ENCODE results near the gene USH1C. TPM values are rescaled to one million over a fixed set of nuclear protein-coding genes. Genes with fewer than 3 reads are reported as not detected.
A peak's percentile ranks its signal among the peaks of the same experiment; 100 is the strongest.

Gene USH1C
- total RNA-seq, 2 experiments from 2014 or later = not detected

- no peaks in the 10 kb centered on the region for H3K4me1 Mint-ChIP-seq
- H3K27me3 Mint-ChIP-seq = no peaks in the 10 kb centered on the region
- ChIA-PET POLR2A (interaction anchor here (0.6 kb wide), 1 partner anchor 737 kb away, joined by 3 read pairs; no protein-coding TSS in a partner anchor), CTCF (interaction anchor here (0.7 kb wide), 1 partner anchor 100 kb away, joined by 3 read pairs; no protein-coding TSS in a partner anchor)
- H3K36me3 Mint-ChIP-seq (ENCODE audit: low read depth) = no peaks in the 10 kb centered on the region
- DNase-seq (peak; percentile 46), ATAC-seq (no peak)
- no peak overlapping the region for H3K27ac Mint-ChIP-seq
- intact Hi-C loops (cut with DNase I, micrococcal nuclease) = no loop called here
- no peak overlapping the region for H3K4me3 Mint-ChIP-seq
- no peaks in the 10 kb centered on the region for H3K9me3 Mint-ChIP-seq (ENCODE audit: low read depth)
These were observed 20.4 kb upstream of the USH1C start for GRCh38 chr11:17564687-17565042.

GRCh38 chr11:17563961-17564686 lies 19.9 kb upstream of the USH1C start:
- no peak for DNase-seq
- Mint-ChIP-seq H3K4me1 (no peaks in the 10 kb centered on the region), H3K9me3 (ENCODE audit: low read depth) (no peaks in the 10 kb centered on the region), H3K27ac (no peak overlapping the region), H3K27me3 (no peaks in the 10 kb centered on the region), H3K36me3 (ENCODE audit: low read depth) (no peaks in the 10 kb centered on the region), H3K4me3 (no peak overlapping the region)
- no peak for ATAC-seq
- intact Hi-C loops (cut with DNase I, micrococcal nuclease) = no loop called here
- CTCF ChIA-PET = interaction anchor here (0.6 to 1.1 kb wide), 3 partner anchors 20 to 100 kb away, joined by 3 read pairs; partner anchors contain the start of gene USH1C
- POLR2A ChIA-PET = interaction anchor here (0.6 kb wide), 1 partner anchor 737 kb away, joined by 3 read pairs; no protein-coding TSS in a partner anchor

GRCh38 chr11:17563231-17563646 lies 19.0 kb upstream of the USH1C start:
- CTCF ChIA-PET = interaction anchor here (1.1 kb wide), 1 partner anchor 19 kb away, joined by 3 read pairs; the partner anchor contains the start of gene USH1C
- H3K9me3 Mint-ChIP-seq (ENCODE audit: low read depth) = no peaks in the 10 kb centered on the region
- ATAC-seq = no peak

GRCh38 chr11:17561526-17561925 lies 17.3 kb upstream of the USH1C start:
- Mint-ChIP-seq H3K27me3 (peaks cover 2% of the 10 kb centered on the region), H3K4me3 (no peak overlapping the region), H3K27ac (no peak overlapping the region), H3K36me3 (ENCODE audit: low read depth) (no peaks in the 10 kb centered on the region), H3K9me3 (ENCODE audit: low read depth) (no peaks in the 10 kb centered on the region), H3K4me1 (no peaks in the 10 kb centered on the region)
- DNase-seq = no peak
- ChIA-PET CTCF (interaction anchor here (1.3 kb wide), 1 partner anchor 33 kb away, joined by 4 read pairs; no protein-coding TSS in a partner anchor), POLR2A (no interaction called here)
- intact Hi-C loops (cut with DNase I, micrococcal nuclease) = no loop called here
- no peak for ATAC-seq

More at GRCh38 chr11:17563231-17563646, 19.0 kb upstream of the USH1C start:
- Mint-ChIP-seq H3K27me3 (peaks cover 1% of the 10 kb centered on the region), H3K4me1 (no peaks in the 10 kb centered on the region), H3K4me3 (no peak overlapping the region), H3K36me3 (ENCODE audit: low read depth) (no peaks in the 10 kb centered on the region), H3K27ac (no peak overlapping the region)
- no peak for DNase-seq
- intact Hi-C loops (cut with DNase I, micrococcal nuclease) = no loop called here
- POLR2A ChIA-PET = no interaction called here

- Mint-ChIP-seq H3K27ac (no peak overlapping the region), H3K4me3 (no peak overlapping the region), H3K9me3 (ENCODE audit: low read depth) (no peaks in the 10 kb centered on the region), H3K36me3 (ENCODE audit: low read depth) (no peaks in the 10 kb centered on the region), H3K4me1 (no peaks in the 10 kb centered on the region), H3K27me3 (peaks cover 4% of the 10 kb centered on the region)
- DNase-seq (no peak), ATAC-seq (no peak)
- POLR2A ChIA-PET = no interaction called here
- intact Hi-C loops (cut with DNase I, micrococcal nuclease) = no loop called here
- CTCF ChIA-PET = interaction anchor here (1.3 kb wide), 1 partner anchor 33 kb away, joined by 4 read pairs; no protein-coding TSS in a partner anchor
These were observed 16.8 kb upstream of the USH1C start for GRCh38 chr11:17561111-17561415.

GRCh38 chr11:17560281-17561110 lies 16.3 kb upstream of the USH1C start:
- ChIA-PET POLR2A (no interaction called here), CTCF (interaction anchor here (1.3 kb wide), 1 partner anchor 32 kb away, joined by 4 read pairs; no protein-coding TSS in a partner anchor)
- Mint-ChIP-seq H3K4me3 (no peak overlapping the region), H3K27ac (no peak overlapping the region), H3K9me3 (ENCODE audit: low read depth) (no peaks in the 10 kb centered on the region), H3K4me1 (no peaks in the 10 kb centered on the region), H3K27me3 (peaks cover 4% of the 10 kb centered on the region), H3K36me3 (ENCODE audit: low read depth) (no peaks in the 10 kb centered on the region)
- intact Hi-C loops (cut with DNase I, micrococcal nuclease) = no loop called here
- ATAC-seq = no peak
- DNase-seq = no peak

- DNase-seq (no peak), ATAC-seq (no peak)
- Mint-ChIP-seq H3K27ac (no peak overlapping the region), H3K4me1 (no peaks in the 10 kb centered on the region), H3K27me3 (peaks cover 4% of the 10 kb centered on the region), H3K4me3 (no peak overlapping the region), H3K9me3 (ENCODE audit: low read depth) (no peaks in the 10 kb centered on the region), H3K36me3 (ENCODE audit: low read depth) (no peaks in the 10 kb centered on the region)
- intact Hi-C loops (cut with DNase I, micrococcal nuclease) = no loop called here
- ChIA-PET CTCF (no interaction called here), POLR2A (no interaction called here)
These were observed 15.3 kb upstream of the USH1C start for GRCh38 chr11:17559341-17560087.

- H3K4me3 Mint-ChIP-seq = no peak overlapping the region
- no peaks in the 10 kb centered on the region for H3K36me3 Mint-ChIP-seq (ENCODE audit: low read depth)
- ChIA-PET CTCF (interaction anchor here (1.4 kb wide), 1 partner anchor 10 kb away, joined by 3 read pairs; no protein-coding TSS in a partner anchor), POLR2A (no interaction called here)
- ATAC-seq (no peak), DNase-seq (no peak)
- no peaks in the 10 kb centered on the region for H3K9me3 Mint-ChIP-seq (ENCODE audit: low read depth)
- no peaks in the 10 kb centered on the region for H3K4me1 Mint-ChIP-seq
- intact Hi-C loops (cut with DNase I, micrococcal nuclease) = no loop called here
- no peak overlapping the region for H3K27ac Mint-ChIP-seq
- peaks cover 4% of the 10 kb centered on the region for H3K27me3 Mint-ChIP-seq
These were observed 14.7 kb upstream of the USH1C start for GRCh38 chr11:17558916-17559315.

GRCh38 chr11:17558025-17558780 lies 14.0 kb upstream of the USH1C start:
- Mint-ChIP-seq H3K27ac (no peak overlapping the region), H3K4me1 (no peaks in the 10 kb centered on the region), H3K4me3 (no peak overlapping the region), H3K27me3 (peaks cover 4% of the 10 kb centered on the region), H3K36me3 (ENCODE audit: low read depth) (no peaks in the 10 kb centered on the region), H3K9me3 (ENCODE audit: low read depth) (no peaks in the 10 kb centered on the region)
- ATAC-seq = no peak
- DNase-seq = no peak
- intact Hi-C loops (cut with DNase I, micrococcal nuclease) = no loop called here
- CTCF ChIA-PET = interaction anchor here (1.4 kb wide), 1 partner anchor 9 kb away, joined by 3 read pairs; no protein-coding TSS in a partner anchor
- POLR2A ChIA-PET = no interaction called here

GRCh38 chr11:17556999-17557398 lies 12.8 kb upstream of the USH1C start:
- DNase-seq (no peak), ATAC-seq (no peak)
- POLR2A ChIA-PET = no interaction called here
- H3K4me3 Mint-ChIP-seq = no peak overlapping the region
- H3K27me3 Mint-ChIP-seq = peaks cover 4% of the 10 kb centered on the region
- no peaks in the 10 kb centered on the region for H3K4me1 Mint-ChIP-seq
- H3K36me3 Mint-ChIP-seq (ENCODE audit: low read depth) = no peaks in the 10 kb centered on the region
- CTCF ChIA-PET = no interaction called here
- no peaks in the 10 kb centered on the region for H3K9me3 Mint-ChIP-seq (ENCODE audit: low read depth)
- intact Hi-C loops (cut with DNase I, micrococcal nuclease) = no loop called here
- H3K27ac Mint-ChIP-seq = no peak overlapping the region

- Mint-ChIP-seq H3K27me3 (peaks cover 4% of the 10 kb centered on the region), H3K4me3 (no peak overlapping the region), H3K9me3 (ENCODE audit: low read depth) (no peaks in the 10 kb centered on the region), H3K36me3 (ENCODE audit: low read depth) (no peaks in the 10 kb centered on the region), H3K27ac (no peak overlapping the region), H3K4me1 (peaks cover 3% of the 10 kb centered on the region)
- intact Hi-C loops (cut with DNase I, micrococcal nuclease) = no loop called here
- POLR2A ChIA-PET = no interaction called here
- ATAC-seq (peak; percentile 42), DNase-seq (no peak)
- CTCF ChIA-PET = interaction anchor here (1.4 kb wide), 1 partner anchor 27 kb away, joined by 3 read pairs; no protein-coding TSS in a partner anchor
These were observed 10.3 kb upstream of the USH1C start for GRCh38 chr11:17554487-17554886.

Data from activated CD4-positive, alpha-beta T cell treated with anti-CD3 and anti-CD28 coated beads for 36 hours (primary cell).